Measurements from ENCODE around the gene DRG2. TPM values are rescaled to one million over a fixed set of nuclear protein-coding genes. Genes with fewer than 3 reads are reported as not detected.

Gene DRG2
- total and polyA plus RNA-seq, 9 of the 15 experiments (the other 6 are each of a cell fraction or from before 2014, with no cell fraction given) = 6.6 to 36.7 (median 26.1) TPM

DNA sequence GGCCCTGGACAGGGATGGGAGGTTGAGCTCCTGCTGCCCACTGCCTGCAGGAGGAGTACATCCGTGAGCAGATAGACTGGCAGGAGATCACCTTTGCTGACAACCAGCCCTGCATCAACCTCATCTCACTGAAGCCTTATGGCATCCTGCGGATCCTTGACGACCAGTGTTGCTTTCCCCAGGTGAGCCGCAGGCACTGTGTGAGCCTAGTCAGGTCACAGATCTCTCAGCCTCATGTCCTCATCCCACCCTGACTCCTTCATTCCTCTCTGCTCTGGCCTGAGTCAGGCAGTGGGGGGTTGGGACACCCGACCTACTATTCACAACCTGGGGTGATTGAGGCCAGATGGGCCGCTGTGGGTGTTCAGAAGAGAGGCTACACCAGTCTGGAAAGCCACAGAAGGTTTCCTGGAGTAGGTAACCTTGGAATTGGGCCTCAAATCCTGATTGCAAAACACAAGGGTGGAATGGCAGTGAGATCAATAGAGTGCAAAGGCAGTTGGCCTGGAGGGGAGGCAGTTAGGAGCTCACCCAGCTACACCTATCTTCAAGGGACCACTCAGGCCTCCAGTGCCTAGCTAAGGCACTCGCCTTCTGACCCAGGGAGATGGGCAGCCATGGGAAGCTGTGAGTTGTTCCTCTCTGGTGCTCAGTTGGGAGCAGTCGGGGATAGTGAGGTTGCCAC lies 50.5 kb downstream of the DRG2 start:
- FAIRE-seq = no peak
- Histone ChIP-seq H3K27ac (ENCODE audit: extremely low read depth, low read depth, low read length) (no peak overlapping the region), H3K79me2 (ENCODE audit: control insufficient read depth, insufficient read depth, low read length) (no peaks in the 10 kb centered on the region), H3K4me2 (ENCODE audit: insufficient read depth, low read length) (no peak overlapping the region), H3K9ac (ENCODE audit: insufficient read depth in 1 of 2, low read depth in 2 of 2, low read length in 2 of 2) (peak overlapping the region in 1 of 2 experiments; percentile 7; a peak in 1 of 4 replicates), H4K20me1 (replicated peaks; ENCODE audit: control insufficient read depth, insufficient read depth, low read length) (peaks cover 4% of the 10 kb centered on the region; the same call in 1 of the 2 replicates), H3K4me1 (replicated peaks in 1 of 2; ENCODE audit: control insufficient read depth in 2 of 2, insufficient read depth in 2 of 2, low read length in 2 of 2) (peaks cover 0 to 15% of the 10 kb centered on the region in 2 experiments; a peak in 3 of 5 replicates), H3K9me3 (replicated peaks; ENCODE audit: control insufficient read depth, insufficient read depth, low read depth, low read length) (no peaks in the 10 kb centered on the region), H2AFZ (ENCODE audit: low read depth, low read length) (no peak overlapping the region), H3K9me1 (ENCODE audit: control insufficient read depth, insufficient read depth, low read length) (no peaks in the 10 kb centered on the region), H3K27me3 (ENCODE audit: control insufficient read depth in 2 of 2, insufficient read depth in 2 of 2, low read length in 2 of 2) (no peaks in the 10 kb centered on the region), H3K4me3 (no peak overlapping the region), H3K36me3 (ENCODE audit: control insufficient read depth, insufficient read depth, low read length) (no peaks in the 10 kb centered on the region)
- ATAC-seq = no peak
- intact Hi-C loops (cut with micrococcal nuclease) = no loop called here
- ChIA-PET CTCF (ENCODE audit: low intra/inter-chr PET ratio) (no interaction called here), POLR2A (no interaction called here)
- no TSS peak for BruUV-seq (replicated peaks)
- TF ChIP-seq ZNF780A (CRISPR knock-in tag; IDR thresholded peaks at IDR 0.05) (no peak), NFYB (IDR thresholded peaks at IDR 0.05; ENCODE audit: extremely low read depth, insufficient read length) (no peak), SIRT6 (IDR thresholded peaks at IDR 0.05; ENCODE audit: low read depth, low read length) (no peak)
- TF ChIP-seq, protein P1, sequence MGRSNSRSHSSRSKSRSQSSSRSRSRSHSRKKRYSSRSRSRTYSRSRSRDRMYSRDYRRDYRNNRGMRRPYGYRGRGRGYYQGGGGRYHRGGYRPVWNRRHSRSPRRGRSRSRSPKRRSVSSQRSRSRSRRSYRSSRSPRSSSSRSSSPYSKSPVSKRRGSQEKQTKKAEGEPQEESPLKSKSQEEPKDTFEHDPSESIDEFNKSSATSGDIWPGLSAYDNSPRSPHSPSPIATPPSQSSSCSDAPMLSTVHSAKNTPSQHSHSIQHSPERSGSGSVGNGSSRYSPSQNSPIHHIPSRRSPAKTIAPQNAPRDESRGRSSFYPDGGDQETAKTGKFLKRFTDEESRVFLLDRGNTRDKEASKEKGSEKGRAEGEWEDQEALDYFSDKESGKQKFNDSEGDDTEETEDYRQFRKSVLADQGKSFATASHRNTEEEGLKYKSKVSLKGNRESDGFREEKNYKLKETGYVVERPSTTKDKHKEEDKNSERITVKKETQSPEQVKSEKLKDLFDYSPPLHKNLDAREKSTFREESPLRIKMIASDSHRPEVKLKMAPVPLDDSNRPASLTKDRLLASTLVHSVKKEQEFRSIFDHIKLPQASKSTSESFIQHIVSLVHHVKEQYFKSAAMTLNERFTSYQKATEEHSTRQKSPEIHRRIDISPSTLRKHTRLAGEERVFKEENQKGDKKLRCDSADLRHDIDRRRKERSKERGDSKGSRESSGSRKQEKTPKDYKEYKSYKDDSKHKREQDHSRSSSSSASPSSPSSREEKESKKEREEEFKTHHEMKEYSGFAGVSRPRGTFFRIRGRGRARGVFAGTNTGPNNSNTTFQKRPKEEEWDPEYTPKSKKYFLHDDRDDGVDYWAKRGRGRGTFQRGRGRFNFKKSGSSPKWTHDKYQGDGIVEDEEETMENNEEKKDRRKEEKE (IDR thresholded peaks at IDR 0.05; ENCODE audit: borderline replicate concordance in 1 of 2, control insufficient read depth in 1 of 2, low read depth in 2 of 2, low read length in 1 of 2) = no peak
- 40% methylated on average over 7 of the region's 8 CpGs for WGBS (ENCODE audit: insufficient coverage, low coverage, missing lambda C conversion rate)
- DNase-seq (ENCODE audit: extremely low read depth in 1 of 4, low spot score in 3 of 4) = no peak
- in situ Hi-C loops (cut with MboI) = no loop called here
